HL-60 (cell line): ENCODE measurements around the gene DNAH17.

ENCODE experiments used
- DNase-seq, 2 experiments: peaks; one replicate each; pipeline ENCODE4 v3.0.0-alpha.2; 2010 to 2020; ENCODE audit warnings: low read depth in 1 of 2, low spot score in 1 of 2
- H3K27ac ChIP-seq: fragments of 250-450 bp; sonication (Bioruptor Pico); replicated peaks from 2 replicates; pipeline ENCODE4 v1.5.1; 2020; ENCODE audit warnings: mild to moderate bottlenecking, moderate library complexity
- H3K27me3 ChIP-seq: fragments of 250-450 bp; sonication (Bioruptor Pico); 2 replicates; pipeline ENCODE4 v1.5.1; 2021; ENCODE audit warnings: mild to moderate bottlenecking, moderate library complexity; ENCODE audit not compliant: insufficient read depth, poor library complexity, severe bottlenecking
- H3K4me3 ChIP-seq: replicated peaks from 2 replicates; pipeline ENCODE4 v1.5.1; 2011; ENCODE audit warnings: mild to moderate bottlenecking, control low read depth, low read length; ENCODE audit not compliant: insufficient read depth
- GABPA ChIP-seq: IDR thresholded peaks from 2 replicates; pipeline ENCODE4 v1.6.1; 2012; ENCODE audit warnings: low read depth
- POLR2AphosphoS5 ChIP-seq: IDR thresholded peaks from 2 replicates; pipeline ENCODE4 v1.6.1; 2012; ENCODE audit warnings: low read depth
- SPI1 ChIP-seq: IDR thresholded peaks from 2 replicates; pipeline ENCODE4 v1.6.1; 2012; ENCODE audit warnings: low read depth, mild to moderate bottlenecking, borderline replicate concordance
- TF ChIP-seq, protein P1 (sequence below): IDR thresholded peaks from 2 replicates; pipeline ENCODE4 v1.6.1; 2012; ENCODE audit warnings: low read depth; ENCODE audit not compliant: insufficient replicate concordance
- TF ChIP-seq, protein P2 (sequence below): IDR thresholded peaks from one replicate; pipeline ENCODE4 v1.5.1; 2011; ENCODE audit warnings: low read length, control low read depth, inconsistent platforms; ENCODE audit not compliant: insufficient read depth

The DNAH17 gene

DNA sequence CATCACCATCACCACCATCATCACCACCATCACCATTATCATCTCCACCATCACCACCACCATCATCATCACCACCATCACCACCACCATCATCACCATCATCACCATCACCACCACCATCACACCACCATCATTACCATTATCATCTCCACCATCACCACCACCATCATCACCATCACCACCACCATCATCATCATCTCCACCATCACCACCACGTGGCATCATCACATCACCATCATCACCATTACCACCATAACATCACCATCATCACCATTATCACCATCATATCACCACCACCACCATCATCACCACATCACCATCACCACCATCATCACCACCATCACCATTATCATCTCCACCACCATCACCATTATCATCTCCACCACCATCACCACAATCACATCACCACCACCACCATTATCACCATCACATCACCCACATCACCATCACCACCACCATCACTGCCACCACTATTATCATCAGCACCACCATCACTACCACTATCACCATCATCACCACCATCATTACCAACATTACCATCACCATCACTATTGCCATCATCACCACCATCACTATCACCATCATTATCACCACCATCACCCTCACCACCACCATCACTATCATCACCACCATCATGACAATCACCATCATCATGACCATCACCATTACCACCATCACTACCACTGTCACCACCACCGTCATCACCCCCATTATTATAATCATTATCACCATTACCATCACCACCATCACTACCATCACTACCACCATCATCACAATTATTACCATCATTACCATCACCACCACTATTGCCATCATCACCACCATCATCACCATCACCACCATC, 99.1 kb downstream of the DNAH17 start:
- TF ChIP-seq, protein P1, sequence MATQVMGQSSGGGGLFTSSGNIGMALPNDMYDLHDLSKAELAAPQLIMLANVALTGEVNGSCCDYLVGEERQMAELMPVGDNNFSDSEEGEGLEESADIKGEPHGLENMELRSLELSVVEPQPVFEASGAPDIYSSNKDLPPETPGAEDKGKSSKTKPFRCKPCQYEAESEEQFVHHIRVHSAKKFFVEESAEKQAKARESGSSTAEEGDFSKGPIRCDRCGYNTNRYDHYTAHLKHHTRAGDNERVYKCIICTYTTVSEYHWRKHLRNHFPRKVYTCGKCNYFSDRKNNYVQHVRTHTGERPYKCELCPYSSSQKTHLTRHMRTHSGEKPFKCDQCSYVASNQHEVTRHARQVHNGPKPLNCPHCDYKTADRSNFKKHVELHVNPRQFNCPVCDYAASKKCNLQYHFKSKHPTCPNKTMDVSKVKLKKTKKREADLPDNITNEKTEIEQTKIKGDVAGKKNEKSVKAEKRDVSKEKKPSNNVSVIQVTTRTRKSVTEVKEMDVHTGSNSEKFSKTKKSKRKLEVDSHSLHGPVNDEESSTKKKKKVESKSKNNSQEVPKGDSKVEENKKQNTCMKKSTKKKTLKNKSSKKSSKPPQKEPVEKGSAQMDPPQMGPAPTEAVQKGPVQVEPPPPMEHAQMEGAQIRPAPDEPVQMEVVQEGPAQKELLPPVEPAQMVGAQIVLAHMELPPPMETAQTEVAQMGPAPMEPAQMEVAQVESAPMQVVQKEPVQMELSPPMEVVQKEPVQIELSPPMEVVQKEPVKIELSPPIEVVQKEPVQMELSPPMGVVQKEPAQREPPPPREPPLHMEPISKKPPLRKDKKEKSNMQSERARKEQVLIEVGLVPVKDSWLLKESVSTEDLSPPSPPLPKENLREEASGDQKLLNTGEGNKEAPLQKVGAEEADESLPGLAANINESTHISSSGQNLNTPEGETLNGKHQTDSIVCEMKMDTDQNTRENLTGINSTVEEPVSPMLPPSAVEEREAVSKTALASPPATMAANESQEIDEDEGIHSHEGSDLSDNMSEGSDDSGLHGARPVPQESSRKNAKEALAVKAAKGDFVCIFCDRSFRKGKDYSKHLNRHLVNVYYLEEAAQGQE, result no peak
- TF ChIP-seq, protein P2, sequence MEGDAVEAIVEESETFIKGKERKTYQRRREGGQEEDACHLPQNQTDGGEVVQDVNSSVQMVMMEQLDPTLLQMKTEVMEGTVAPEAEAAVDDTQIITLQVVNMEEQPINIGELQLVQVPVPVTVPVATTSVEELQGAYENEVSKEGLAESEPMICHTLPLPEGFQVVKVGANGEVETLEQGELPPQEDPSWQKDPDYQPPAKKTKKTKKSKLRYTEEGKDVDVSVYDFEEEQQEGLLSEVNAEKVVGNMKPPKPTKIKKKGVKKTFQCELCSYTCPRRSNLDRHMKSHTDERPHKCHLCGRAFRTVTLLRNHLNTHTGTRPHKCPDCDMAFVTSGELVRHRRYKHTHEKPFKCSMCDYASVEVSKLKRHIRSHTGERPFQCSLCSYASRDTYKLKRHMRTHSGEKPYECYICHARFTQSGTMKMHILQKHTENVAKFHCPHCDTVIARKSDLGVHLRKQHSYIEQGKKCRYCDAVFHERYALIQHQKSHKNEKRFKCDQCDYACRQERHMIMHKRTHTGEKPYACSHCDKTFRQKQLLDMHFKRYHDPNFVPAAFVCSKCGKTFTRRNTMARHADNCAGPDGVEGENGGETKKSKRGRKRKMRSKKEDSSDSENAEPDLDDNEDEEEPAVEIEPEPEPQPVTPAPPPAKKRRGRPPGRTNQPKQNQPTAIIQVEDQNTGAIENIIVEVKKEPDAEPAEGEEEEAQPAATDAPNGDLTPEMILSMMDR, result no peak
- TF ChIP-seq POLR2AphosphoS5 (no peak), GABPA (no peak), SPI1 (no peak)
- Histone ChIP-seq H3K4me3 (no peak overlapping the region), H3K27me3 (no peaks in the 10 kb centered on the region), H3K27ac (no peak overlapping the region)
- DNase-seq, result no peak

DNA sequence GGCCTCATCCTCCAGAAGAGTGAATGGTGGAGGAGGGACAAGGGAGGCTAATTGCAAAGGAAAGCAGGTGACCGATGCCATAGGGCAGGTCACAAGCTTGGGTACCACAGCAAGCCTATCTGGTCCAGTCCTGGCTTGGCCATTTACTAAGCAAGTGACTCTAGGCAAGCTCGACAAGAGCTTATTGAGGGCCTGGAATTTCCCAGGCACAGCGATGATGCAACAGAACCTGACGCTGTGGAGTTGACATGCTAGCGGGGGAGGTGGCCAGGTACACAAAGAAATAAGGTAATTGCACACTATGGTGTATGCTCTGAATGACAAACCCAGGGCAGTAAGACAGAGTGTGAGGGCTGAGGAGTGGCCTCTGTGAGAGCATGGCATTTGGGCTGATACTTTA, 100.2 kb downstream of the DNAH17 start:
- no peak overlapping the region for H3K4me3 ChIP-seq
- no peak overlapping the region for H3K27ac ChIP-seq
- no peaks in the 10 kb centered on the region for H3K27me3 ChIP-seq
- no peak for DNase-seq
- TF ChIP-seq, protein P2, result no peak
- TF ChIP-seq, protein P1, result no peak
- no peak for TF ChIP-seq SPI1
- TF ChIP-seq POLR2AphosphoS5, result no peak
- TF ChIP-seq GABPA, result no peak

DNA sequence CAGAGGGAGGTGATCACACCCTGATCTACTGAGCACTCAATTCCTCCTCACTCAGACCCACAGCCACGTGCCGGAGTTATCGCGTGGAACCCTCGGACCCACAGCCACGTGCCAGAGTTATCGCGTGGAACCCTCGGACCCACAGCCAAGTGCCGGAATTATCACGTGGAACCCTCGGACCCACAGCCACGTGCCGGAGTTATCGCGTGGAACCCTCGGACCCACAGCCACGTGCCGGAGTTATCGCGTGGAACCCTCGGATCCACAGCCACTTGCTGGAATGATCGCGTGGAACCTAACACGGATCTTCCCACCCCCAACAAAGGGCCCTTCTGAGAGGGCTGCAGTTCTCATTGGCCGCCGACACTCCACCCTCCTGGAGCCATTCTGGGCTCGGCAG, 101.0 kb downstream of the DNAH17 start:
- H3K27ac ChIP-seq, result no peak overlapping the region
- H3K27me3 ChIP-seq, result no peaks in the 10 kb centered on the region
- H3K4me3 ChIP-seq, result no peak overlapping the region
- TF ChIP-seq, protein P1, result no peak
- TF ChIP-seq GABPA (no peak), POLR2AphosphoS5 (no peak), SPI1 (no peak)
- TF ChIP-seq, protein P2, result no peak
- DNase-seq, result no peak
